PC-9 (cell line): ENCODE measurements around the gene GRAMD2B. TPM values are rescaled to one million over a fixed set of nuclear protein-coding genes. Genes with fewer than 3 reads are reported as not detected.

Experiments used
- BruUV-seq: library from RNA; stranded (reverse); fragments of 400-500 nt; replicated peaks from 2 replicates; lab custom pipeline; 2021; lab: Mats Ljungman, UMichigan
- CTCF ChIA-PET: fragments of 300-600 bp; sonication (Branson Sonifier 250); formaldehyde crosslinking; loops from one replicate; lab custom pipeline; 2022; ENCODE audit warnings: antibody characterized with exemption; lab: Charles Lee
- POLR2A ChIA-PET: fragments of 300-600 bp; sonication (Branson Sonifier 250); formaldehyde crosslinking; loops from one replicate; lab custom pipeline; 2022; ENCODE audit warnings: antibody characterized with exemption; ENCODE audit not compliant: unreplicated experiment; lab: Charles Lee
- DNase-seq, 2 experiments: peaks; one replicate each; pipeline versions ENCODE4 v3.0.0 to v3.0.0-alpha.2; 2015 to 2022; ENCODE audit warnings: mixed read lengths in 1 of 2
- H2AFZ ChIP-seq: fragments of 200-600 bp; sonication (generic); 2 replicates; pipeline ENCODE4 v1.8.1; 2017; ENCODE audit warnings: antibody characterized with exemption
- H3F3A ChIP-seq: fragments of 200-600 bp; sonication (generic); 2 replicates; pipeline ENCODE4 v1.8.1; 2017; ENCODE audit warnings: antibody characterized with exemption, mild to moderate bottlenecking, low read depth; ENCODE audit not compliant: insufficient read depth
- H3K27ac ChIP-seq: fragments of 200-600 bp; sonication (generic); 2 replicates; pipeline ENCODE4 v1.6.1; 2016; ENCODE audit warnings: mixed run types
- H3K27me3 ChIP-seq: fragments of 200-600 bp; sonication (generic); 2 replicates; pipeline ENCODE4 v1.6.1; 2016; ENCODE audit warnings: low read depth, mixed run types; ENCODE audit not compliant: insufficient read depth
- H3K36me3 ChIP-seq: fragments of 200-600 bp; sonication (generic); 2 replicates; pipeline ENCODE4 v1.6.1; 2016; ENCODE audit warnings: low read depth, mixed run types
- H3K4me1 ChIP-seq: fragments of 200-600 bp; sonication (generic); replicated peaks from 2 replicates; pipeline ENCODE4 v1.6.1; 2016; ENCODE audit warnings: mixed run types; ENCODE audit not compliant: insufficient read depth
- H3K4me2 ChIP-seq: fragments of 200-600 bp; sonication (generic); 2 replicates; pipeline ENCODE4 v1.6.1; 2017; ENCODE audit warnings: mixed run types
- H3K4me3 ChIP-seq: fragments of 200-600 bp; sonication (generic); 2 replicates; pipeline ENCODE4 v1.6.1; 2016; ENCODE audit warnings: mixed run types
- H3K79me2 ChIP-seq: fragments of 200-600 bp; sonication (generic); 2 replicates; pipeline ENCODE4 v1.6.1; 2017; ENCODE audit warnings: low read depth, mixed run types
- H3K9me2 ChIP-seq: fragments of 200-600 bp; sonication (generic); 2 replicates; pipeline ENCODE4 v1.8.1; 2017; ENCODE audit warnings: mild to moderate bottlenecking; ENCODE audit not compliant: insufficient read depth
- H3K9me3 ChIP-seq: fragments of 200-600 bp; sonication (generic); 2 replicates; pipeline ENCODE4 v1.8.1; 2016; ENCODE audit warnings: low read depth; ENCODE audit not compliant: insufficient read depth
- H4K20me1 ChIP-seq: fragments of 200-600 bp; sonication (generic); 2 replicates; pipeline ENCODE4 v1.8.1; 2017; ENCODE audit not compliant: insufficient read depth
- EZH2 ChIP-seq: fragments of 200-600 bp; sonication (generic); IDR thresholded peaks from 2 replicates; pipeline ENCODE4 v1.8.0; 2017; ENCODE audit warnings: antibody characterized with exemption, low read depth
- intact Hi-C: fragments of 100-400 bp; cut with micrococcal nuclease; formaldehyde crosslinking; loops from one replicate; pipeline ENCODE4 v1.10.0; 2022; ENCODE audit not compliant: unreplicated experiment
- total RNA-seq: library from RNA; stranded (reverse); gene quantifications from 2 replicates; pipeline ENCODE4 v1.2.3, GENCODE V29; 2021
- TF ChIP-seq, protein P1 (sequence below): fragments of 200-600 bp; sonication (generic); conservative IDR thresholded peaks from 2 replicates; pipeline ENCODE4 v1.6.1; 2017; ENCODE audit warnings: mixed run types, antibody characterized with exemption, mild to moderate bottlenecking, moderate library complexity

The GRAMD2B gene
- total RNA-seq, 1 experiment from 2014 or later: 10.0 TPM

DNA sequence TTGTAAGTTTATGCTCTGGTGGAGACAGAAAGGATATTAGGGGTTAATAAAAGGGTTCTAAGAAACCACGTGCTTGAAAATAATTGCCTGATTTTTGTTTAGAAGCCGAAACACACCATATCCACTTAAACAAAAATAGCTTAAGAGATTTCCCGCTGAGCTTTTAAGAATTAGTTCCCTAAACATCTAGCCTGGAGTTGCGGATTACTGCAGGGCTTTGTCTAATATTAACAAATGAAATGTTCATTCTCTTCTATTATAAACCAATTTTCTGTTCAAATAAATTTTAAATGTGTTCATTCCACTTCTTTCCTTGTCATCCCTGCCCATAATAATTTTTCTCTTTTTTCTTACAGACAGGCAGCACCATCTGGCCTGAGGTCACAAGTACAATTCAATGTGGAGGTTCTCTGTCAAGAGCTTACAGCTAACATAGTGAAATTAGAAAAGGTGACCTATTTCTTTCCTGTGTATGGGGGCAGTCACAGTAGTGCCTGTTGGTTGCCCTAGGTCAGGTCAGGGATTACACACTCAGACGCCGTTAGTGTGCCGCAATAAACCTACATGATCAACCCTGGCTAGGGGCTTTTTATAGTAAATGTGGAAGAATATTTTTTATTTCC is 65.3 kb downstream of the GRAMD2B start:
- no TSS peak for BruUV-seq
- Histone ChIP-seq H3K4me2 (no peak overlapping the region), H3K4me3 (no peak overlapping the region), H4K20me1 (no peaks in the 10 kb centered on the region), H3K79me2 (no peaks in the 10 kb centered on the region), H3K36me3 (peaks cover 41% of the 10 kb centered on the region), H3K4me1 (no peaks in the 10 kb centered on the region), H3K9me2 (no peaks in the 10 kb centered on the region), H3K27ac (no peak overlapping the region), H3K9me3 (no peaks in the 10 kb centered on the region), H3K27me3 (no peaks in the 10 kb centered on the region), H2AFZ (no peak overlapping the region), H3F3A (no peaks in the 10 kb centered on the region; the same call in 1 of the 2 replicates)
- no peak for DNase-seq
- TF ChIP-seq, protein P1, sequence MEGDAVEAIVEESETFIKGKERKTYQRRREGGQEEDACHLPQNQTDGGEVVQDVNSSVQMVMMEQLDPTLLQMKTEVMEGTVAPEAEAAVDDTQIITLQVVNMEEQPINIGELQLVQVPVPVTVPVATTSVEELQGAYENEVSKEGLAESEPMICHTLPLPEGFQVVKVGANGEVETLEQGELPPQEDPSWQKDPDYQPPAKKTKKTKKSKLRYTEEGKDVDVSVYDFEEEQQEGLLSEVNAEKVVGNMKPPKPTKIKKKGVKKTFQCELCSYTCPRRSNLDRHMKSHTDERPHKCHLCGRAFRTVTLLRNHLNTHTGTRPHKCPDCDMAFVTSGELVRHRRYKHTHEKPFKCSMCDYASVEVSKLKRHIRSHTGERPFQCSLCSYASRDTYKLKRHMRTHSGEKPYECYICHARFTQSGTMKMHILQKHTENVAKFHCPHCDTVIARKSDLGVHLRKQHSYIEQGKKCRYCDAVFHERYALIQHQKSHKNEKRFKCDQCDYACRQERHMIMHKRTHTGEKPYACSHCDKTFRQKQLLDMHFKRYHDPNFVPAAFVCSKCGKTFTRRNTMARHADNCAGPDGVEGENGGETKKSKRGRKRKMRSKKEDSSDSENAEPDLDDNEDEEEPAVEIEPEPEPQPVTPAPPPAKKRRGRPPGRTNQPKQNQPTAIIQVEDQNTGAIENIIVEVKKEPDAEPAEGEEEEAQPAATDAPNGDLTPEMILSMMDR: no peak
- no peak for TF ChIP-seq EZH2
- CTCF ChIA-PET: no interaction called here
- intact Hi-C loops: no loop called here
- POLR2A ChIA-PET: interaction anchor here (0.5 kb wide), 1 partner anchor 15 kb away, joined by 5 read pairs; no protein-coding TSS in a partner anchor

DNA sequence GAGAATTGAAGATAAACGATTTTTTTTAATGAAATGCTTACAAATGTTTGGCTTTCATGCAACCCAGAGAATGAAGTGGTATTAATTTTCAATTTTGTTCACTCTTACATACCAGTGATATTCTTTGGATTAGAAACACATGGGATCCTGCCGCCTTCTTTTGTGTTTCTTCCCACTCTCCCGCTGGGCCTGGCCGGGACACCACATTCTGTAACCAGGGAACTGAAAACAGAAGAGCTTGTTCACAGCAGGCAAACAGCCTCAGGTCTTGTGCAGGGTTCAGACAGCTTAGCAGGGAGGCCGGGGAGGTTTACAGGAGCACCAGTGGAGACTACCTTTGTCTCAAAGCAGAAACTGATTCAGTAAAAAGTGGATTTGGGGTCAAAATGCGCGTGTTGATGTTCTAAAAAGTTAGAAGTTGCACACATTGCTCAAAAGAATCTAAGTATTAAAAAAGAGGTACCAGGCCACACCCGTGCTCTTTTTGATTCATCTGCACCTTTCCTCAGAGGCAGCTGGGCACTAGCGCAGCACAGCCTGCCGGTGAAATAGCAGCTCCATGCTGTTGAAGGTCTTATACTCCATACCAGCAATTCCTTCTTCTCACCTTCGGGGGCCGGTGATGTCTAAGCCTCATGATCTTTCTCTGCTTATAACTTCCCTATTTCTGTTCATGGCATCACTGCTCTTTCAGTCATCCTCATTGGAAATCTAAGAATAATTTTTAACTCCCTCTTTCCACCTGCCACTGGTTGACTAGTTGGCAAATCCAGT is 67.1 kb downstream of the GRAMD2B start:
- intact Hi-C loops: no loop called here
- TF ChIP-seq, protein P1: no peak
- no peak for TF ChIP-seq EZH2
- Histone ChIP-seq H3K9me3 (no peaks in the 10 kb centered on the region), H3K4me1 (no peaks in the 10 kb centered on the region), H3K36me3 (peaks cover 35% of the 10 kb centered on the region), H3K27me3 (no peaks in the 10 kb centered on the region), H3K79me2 (no peaks in the 10 kb centered on the region), H3K4me3 (no peak overlapping the region), H3K9me2 (no peaks in the 10 kb centered on the region), H3K4me2 (no peak overlapping the region), H3F3A (no peaks in the 10 kb centered on the region; the same call in 1 of the 2 replicates), H4K20me1 (no peaks in the 10 kb centered on the region), H3K27ac (no peak overlapping the region), H2AFZ (no peak overlapping the region)
- CTCF ChIA-PET: no interaction called here
- BruUV-seq: no TSS peak
- DNase-seq: no peak
- POLR2A ChIA-PET: no interaction called here

DNA sequence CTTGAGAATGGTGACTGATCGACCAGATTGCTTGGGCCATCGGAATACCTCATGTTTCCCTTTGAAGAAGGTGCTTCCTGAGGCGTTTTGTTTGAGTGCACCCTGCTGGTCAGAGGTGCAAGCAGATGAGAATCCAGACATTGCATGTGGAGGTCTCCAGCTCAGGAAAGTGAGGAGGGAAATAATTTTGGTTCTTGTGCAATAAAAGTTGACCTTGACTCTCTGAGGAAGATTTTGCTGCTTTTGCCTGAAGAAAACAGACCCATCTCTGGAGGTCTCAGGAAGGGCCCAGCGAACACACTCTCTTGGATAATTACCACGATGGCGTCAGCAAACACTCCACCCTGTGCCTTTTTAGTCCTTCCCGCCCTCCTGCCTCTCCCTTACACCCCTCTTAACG is 69.7 kb downstream of the GRAMD2B start:
- BruUV-seq: no TSS peak
- H3K4me2 ChIP-seq: no peak overlapping the region
- H2AFZ ChIP-seq: no peak overlapping the region
- H3K4me1 ChIP-seq: no peaks in the 10 kb centered on the region
- no peaks in the 10 kb centered on the region for H4K20me1 ChIP-seq
- no peak for DNase-seq
- ChIA-PET POLR2A (no interaction called here), CTCF (no interaction called here)
- no peaks in the 10 kb centered on the region for H3K9me2 ChIP-seq
- intact Hi-C loops: no loop called here
- H3K36me3 ChIP-seq: peaks cover 25% of the 10 kb centered on the region
- H3K9me3 ChIP-seq: no peaks in the 10 kb centered on the region
- TF ChIP-seq, protein P1: no peak; the same call in 1 of the 2 replicates
- no peak for TF ChIP-seq EZH2
- no peak overlapping the region for H3K4me3 ChIP-seq
- H3K27me3 ChIP-seq: no peaks in the 10 kb centered on the region
- H3K27ac ChIP-seq: no peak overlapping the region
- H3F3A ChIP-seq: no peaks in the 10 kb centered on the region; the same call in 1 of the 2 replicates
- H3K79me2 ChIP-seq: no peaks in the 10 kb centered on the region
